ENCODE results near the gene GRM8.
A peak's percentile ranks its signal among the peaks of the same experiment; 100 is the strongest.

Gene GRM8

DNA sequence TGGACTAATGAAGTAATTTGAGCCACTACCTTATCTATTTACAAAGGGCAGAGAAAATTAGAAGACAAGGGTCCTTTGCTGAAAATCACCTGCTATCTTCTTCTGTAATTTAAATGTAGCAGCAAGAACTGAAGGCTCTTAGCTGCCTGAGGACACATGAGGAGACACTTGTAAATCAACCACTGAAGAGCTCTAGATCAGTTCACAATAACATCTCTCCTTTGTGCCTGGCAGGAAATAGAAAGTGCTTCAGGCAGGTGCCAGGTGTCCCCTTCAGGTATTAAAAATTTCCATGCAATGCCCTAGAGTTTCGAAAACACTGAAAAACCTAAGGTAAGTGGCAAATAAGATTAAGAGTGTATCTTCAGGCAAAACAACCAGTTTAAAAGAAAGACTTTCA lies 474.6 kb downstream of the GRM8 start:
- Histone ChIP-seq H3K4me1 (ENCODE audit: low read length) (peaks cover 27% of the 10 kb centered on the region), H3K27me3 (replicated peaks; ENCODE audit: insufficient read depth, low read length) (no peaks in the 10 kb centered on the region), H3K79me2 (ENCODE audit: low read length) (no peaks in the 10 kb centered on the region), H3K27ac (ENCODE audit: low read length) (peak overlapping the region; percentile 52; the same call in 1 of the 2 replicates), H3F3A (ENCODE audit: insufficient read depth, low read length) (peaks cover 10% of the 10 kb centered on the region), H3K4me2 (ENCODE audit: low read depth, low read length) (peak overlapping the region; percentile 45; the same call in 1 of the 2 replicates), H2AFZ (ENCODE audit: low read length) (0 out of 2 replicates have a peak overlapping the region, but pooled peaks have one; percentile 1), H4K20me1 (ENCODE audit: insufficient read depth, low read length) (no peaks in the 10 kb centered on the region), H3K9ac (ENCODE audit: low read length) (no peak overlapping the region), H3K4me3 (ENCODE audit: low read length) (no peak overlapping the region), H3K9me2 (replicated peaks; ENCODE audit: insufficient read depth, low read length) (no peaks in the 10 kb centered on the region), H3K9me3 (replicated peaks; ENCODE audit: insufficient read depth, low read length) (no peaks in the 10 kb centered on the region), H3K36me3 (replicated peaks; ENCODE audit: insufficient read depth, low read length) (no peaks in the 10 kb centered on the region)
- no peak for TF ChIP-seq EZH2phosphoT487 (IDR thresholded peaks at IDR 0.05; ENCODE audit: low read length)
- TF ChIP-seq, protein P1, sequence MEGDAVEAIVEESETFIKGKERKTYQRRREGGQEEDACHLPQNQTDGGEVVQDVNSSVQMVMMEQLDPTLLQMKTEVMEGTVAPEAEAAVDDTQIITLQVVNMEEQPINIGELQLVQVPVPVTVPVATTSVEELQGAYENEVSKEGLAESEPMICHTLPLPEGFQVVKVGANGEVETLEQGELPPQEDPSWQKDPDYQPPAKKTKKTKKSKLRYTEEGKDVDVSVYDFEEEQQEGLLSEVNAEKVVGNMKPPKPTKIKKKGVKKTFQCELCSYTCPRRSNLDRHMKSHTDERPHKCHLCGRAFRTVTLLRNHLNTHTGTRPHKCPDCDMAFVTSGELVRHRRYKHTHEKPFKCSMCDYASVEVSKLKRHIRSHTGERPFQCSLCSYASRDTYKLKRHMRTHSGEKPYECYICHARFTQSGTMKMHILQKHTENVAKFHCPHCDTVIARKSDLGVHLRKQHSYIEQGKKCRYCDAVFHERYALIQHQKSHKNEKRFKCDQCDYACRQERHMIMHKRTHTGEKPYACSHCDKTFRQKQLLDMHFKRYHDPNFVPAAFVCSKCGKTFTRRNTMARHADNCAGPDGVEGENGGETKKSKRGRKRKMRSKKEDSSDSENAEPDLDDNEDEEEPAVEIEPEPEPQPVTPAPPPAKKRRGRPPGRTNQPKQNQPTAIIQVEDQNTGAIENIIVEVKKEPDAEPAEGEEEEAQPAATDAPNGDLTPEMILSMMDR (IDR thresholded peaks at IDR 0.05; ENCODE audit: low read length): 0 out of 2 replicates have a peak, but pooled peaks have one; percentile 5
- peak; percentile 96 for DNase-seq

DNA sequence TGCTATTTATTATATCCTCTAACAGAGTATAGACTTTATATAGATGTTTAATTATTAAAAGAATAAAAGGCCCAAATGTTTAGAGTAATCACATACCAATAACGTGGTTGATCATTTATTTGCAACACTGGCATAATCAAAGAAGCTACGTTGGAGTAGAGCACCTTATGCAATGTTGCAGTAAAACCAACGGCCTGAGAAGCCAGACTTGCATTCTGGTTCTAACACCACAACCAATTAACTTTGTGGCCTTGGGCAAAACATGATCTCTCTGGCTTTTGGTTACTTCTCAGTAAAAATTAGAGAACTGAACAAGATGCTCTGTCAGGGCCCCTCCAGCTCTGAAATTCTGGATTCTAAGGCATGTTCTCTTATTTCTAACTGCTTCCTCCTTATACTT lies 476.2 kb downstream of the GRM8 start:
- Histone ChIP-seq H3K9me3 (replicated peaks; ENCODE audit: insufficient read depth, low read length) (no peaks in the 10 kb centered on the region), H3K36me3 (replicated peaks; ENCODE audit: insufficient read depth, low read length) (no peaks in the 10 kb centered on the region), H3F3A (ENCODE audit: insufficient read depth, low read length) (peaks cover 10% of the 10 kb centered on the region), H3K4me2 (ENCODE audit: low read depth, low read length) (no peak overlapping the region), H3K9ac (ENCODE audit: low read length) (no peak overlapping the region), H2AFZ (ENCODE audit: low read length) (no peak overlapping the region), H3K4me1 (ENCODE audit: low read length) (peaks cover 23% of the 10 kb centered on the region), H3K27ac (ENCODE audit: low read length) (no peak overlapping the region), H3K79me2 (ENCODE audit: low read length) (no peaks in the 10 kb centered on the region), H3K4me3 (ENCODE audit: low read length) (no peak overlapping the region), H3K9me2 (replicated peaks; ENCODE audit: insufficient read depth, low read length) (no peaks in the 10 kb centered on the region), H4K20me1 (ENCODE audit: insufficient read depth, low read length) (no peaks in the 10 kb centered on the region), H3K27me3 (replicated peaks; ENCODE audit: insufficient read depth, low read length) (no peaks in the 10 kb centered on the region)
- TF ChIP-seq EZH2 (optimal IDR thresholded peaks at IDR 0.05; ENCODE audit: low read depth, low read length): no peak
- TF ChIP-seq, protein P1 (IDR thresholded peaks at IDR 0.05; ENCODE audit: low read length): no peak
- no peak for TF ChIP-seq EZH2phosphoT487 (IDR thresholded peaks at IDR 0.05; ENCODE audit: low read length)
- DNase-seq: no peak

DNA sequence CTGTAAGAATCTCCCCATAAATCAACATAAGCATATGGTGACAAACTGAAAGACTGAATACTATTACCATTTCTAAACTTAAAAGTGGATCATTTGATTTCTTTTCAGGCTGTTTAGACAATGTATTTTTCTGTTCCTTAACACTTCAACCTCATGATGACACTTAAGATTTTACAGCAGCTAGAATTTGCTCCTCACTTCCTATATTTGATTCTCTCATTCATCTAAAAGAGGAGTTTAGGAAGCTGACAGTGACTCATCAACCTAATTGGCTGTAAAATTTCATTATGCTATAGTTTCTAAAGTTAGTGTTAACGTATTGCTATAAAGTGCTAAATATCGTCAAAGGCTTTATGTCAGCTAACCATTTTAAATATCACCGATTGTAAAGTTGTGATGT lies 478.7 kb downstream of the GRM8 start:
- Histone ChIP-seq H3K4me2 (ENCODE audit: low read depth, low read length) (no peak overlapping the region), H3K9ac (ENCODE audit: low read length) (no peak overlapping the region), H2AFZ (ENCODE audit: low read length) (no peak overlapping the region), H3K4me1 (ENCODE audit: low read length) (peaks cover 15% of the 10 kb centered on the region), H3K79me2 (ENCODE audit: low read length) (no peaks in the 10 kb centered on the region), H3K4me3 (ENCODE audit: low read length) (no peak overlapping the region), H3K27me3 (replicated peaks; ENCODE audit: insufficient read depth, low read length) (no peaks in the 10 kb centered on the region), H3F3A (ENCODE audit: insufficient read depth, low read length) (peaks cover 10% of the 10 kb centered on the region), H3K36me3 (replicated peaks; ENCODE audit: insufficient read depth, low read length) (no peaks in the 10 kb centered on the region), H3K9me3 (replicated peaks; ENCODE audit: insufficient read depth, low read length) (no peaks in the 10 kb centered on the region), H3K27ac (ENCODE audit: low read length) (no peak overlapping the region), H4K20me1 (ENCODE audit: insufficient read depth, low read length) (no peaks in the 10 kb centered on the region), H3K9me2 (replicated peaks; ENCODE audit: insufficient read depth, low read length) (no peaks in the 10 kb centered on the region)
- DNase-seq: no peak
- no peak for TF ChIP-seq EZH2 (optimal IDR thresholded peaks at IDR 0.05; ENCODE audit: low read depth, low read length)
- TF ChIP-seq, protein P1 (IDR thresholded peaks at IDR 0.05; ENCODE audit: low read length): no peak
